Left ventricle myocardium inferior (tissue), 1 donor: ENCODE measurements around the gene HECW1. TPM values are rescaled to one million over a fixed set of nuclear protein-coding genes. Genes with fewer than 3 reads are reported as not detected.

Experiments
- DNase-seq: peaks from one replicate; pipeline ENCODE4 v3.0.0-alpha.2; 2020
- H3K27ac ChIP-seq: fragments of 200-600 bp; replicated peaks from 2 replicates; pipeline ENCODE4 v1.8.0; 2021
- H3K27me3 ChIP-seq: fragments of 200-600 bp; 2 replicates; pipeline ENCODE4 v1.8.0; 2021; ENCODE audit warnings: low read depth
- H3K36me3 ChIP-seq: fragments of 200-600 bp; 2 replicates; pipeline ENCODE4 v1.8.0; 2021
- H3K4me1 ChIP-seq: fragments of 200-600 bp; 2 replicates; pipeline ENCODE4 v1.8.0; 2021
- H3K4me3 ChIP-seq: fragments of 200-600 bp; 2 replicates; pipeline ENCODE4 v1.8.0; 2021; ENCODE audit warnings: mild to moderate bottlenecking, moderate library complexity
- H3K9me3 ChIP-seq: fragments of 200-600 bp; replicated peaks from 2 replicates; pipeline ENCODE4 v1.8.0; 2021
- CTCF ChIP-seq: fragments of 200-600 bp; IDR thresholded peaks from 2 replicates; pipeline ENCODE4 v1.8.0; 2021; ENCODE audit warnings: antibody characterized with exemption, mild to moderate bottlenecking, borderline replicate concordance
- intact Hi-C: fragments of 100-400 bp; cut with micrococcal nuclease; formaldehyde crosslinking; loops from one replicate; pipeline ENCODE4 v1.11.0; 2022
- total RNA-seq: library from RNA; stranded (reverse); fragmentation: NEBNext Ultra II Directional; extraction: Animal tissue kit (Norgen Biotek cat#: 25700); gene quantifications from one replicate; pipeline ENCODE4 v1.2.1, GENCODE V29; 2021
- donor health status: DM: no; HTN: yes; CAD: no; lungs with severe emphysema.

Gene HECW1
- total RNA-seq, 1 donor from 2014 or later: not detected

- intact Hi-C loops: no loop called here
- no peak for TF ChIP-seq CTCF
- Histone ChIP-seq H3K27me3 (peaks cover 34% of the 10 kb centered on the region), H3K4me1 (no peaks in the 10 kb centered on the region), H3K9me3 (peaks cover 36% of the 10 kb centered on the region), H3K4me3 (no peak overlapping the region), H3K27ac (no peak overlapping the region), H3K36me3 (no peaks in the 10 kb centered on the region)
- DNase-seq: no peak
Measured at GRCh38 chr7:43289826-43290225, 177.4 kb downstream of the HECW1 start.

GRCh38 chr7:43290978-43291377 lies 178.5 kb downstream of the HECW1 start:
- no peak for TF ChIP-seq CTCF
- H3K27me3 ChIP-seq: peaks cover 28% of the 10 kb centered on the region

GRCh38 chr7:43291789-43292188 lies 179.3 kb downstream of the HECW1 start:
- H3K4me1 ChIP-seq: no peaks in the 10 kb centered on the region
- H3K36me3 ChIP-seq: no peaks in the 10 kb centered on the region
- H3K9me3 ChIP-seq: peaks cover 23% of the 10 kb centered on the region
- no peak overlapping the region for H3K4me3 ChIP-seq
- H3K27ac ChIP-seq: no peak overlapping the region
- H3K27me3 ChIP-seq: peaks cover 35% of the 10 kb centered on the region
- no peak for TF ChIP-seq CTCF
- no peak for DNase-seq
- intact Hi-C loops: no loop called here

More at GRCh38 chr7:43290978-43291377, 178.5 kb downstream of the HECW1 start:
- Histone ChIP-seq H3K4me3 (no peak overlapping the region), H3K4me1 (no peaks in the 10 kb centered on the region), H3K36me3 (no peaks in the 10 kb centered on the region), H3K27ac (no peak overlapping the region), H3K9me3 (peaks cover 30% of the 10 kb centered on the region)
- intact Hi-C loops: no loop called here
- no peak for DNase-seq

GRCh38 chr7:43292384-43292783 lies 179.9 kb downstream of the HECW1 start:
- H3K4me1 ChIP-seq: no peaks in the 10 kb centered on the region
- no peak for DNase-seq
- H3K4me3 ChIP-seq: no peak overlapping the region
- H3K27ac ChIP-seq: no peak overlapping the region
- peaks cover 36% of the 10 kb centered on the region for H3K27me3 ChIP-seq
- H3K9me3 ChIP-seq: peaks cover 23% of the 10 kb centered on the region
- no peaks in the 10 kb centered on the region for H3K36me3 ChIP-seq
- intact Hi-C loops: no loop called here
- TF ChIP-seq CTCF: no peak

GRCh38 chr7:43294080-43294630 lies 181.7 kb downstream of the HECW1 start:
- H3K4me3 ChIP-seq: no peak overlapping the region
- H3K4me1 ChIP-seq: no peaks in the 10 kb centered on the region
- no peak overlapping the region for H3K27ac ChIP-seq
- no peak for TF ChIP-seq CTCF
- H3K27me3 ChIP-seq: peaks cover 43% of the 10 kb centered on the region
- no peaks in the 10 kb centered on the region for H3K36me3 ChIP-seq
- H3K9me3 ChIP-seq: peaks cover 23% of the 10 kb centered on the region
- no peak for DNase-seq
- intact Hi-C loops: no loop called here
